ENCODE measurements around the gene DCHS1. TPM values are rescaled to one million over a fixed set of nuclear protein-coding genes. Genes with fewer than 3 reads are reported as not detected.

DCHS1 gene
- 2.1 and 4.0 TPM in 2 replicates for total RNA-seq (ENCODE audit: low replicate concordance)

GRCh38 chr11:6655790-6656583 is at the start of gene DCHS1:
DCHS1 (minus strand) TSS chr11:6655809; CDS start chr11:6641613, 14,196 bp downstream.

GRCh38 chr11:6682936-6683861 is 27.6 kb upstream of the DCHS1 start, which contains the start of gene MRPL17:
MRPL17 (minus strand) TSS chr11:6683340; CDS start chr11:6683296, 44 bp downstream.

GRCh38 chr11:6619004-6619745 is 36.4 kb downstream of the DCHS1 start, which contains the start of gene TPP1:
TPP1 (minus strand) TSS chr11:6619422; CDS start chr11:6619400, 22 bp downstream.

GRCh38 chr11:6612213-6613041 is 43.2 kb downstream of the DCHS1 start, which contains the start of gene TAF10:
TAF10 (minus strand) TSS chr11:6612216; CDS start chr11:6612189, 27 bp downstream.

GRCh38 chr11:6603287-6604080 is 52.1 kb downstream of the DCHS1 start, which contains the start of the genes ILK and RRP8:
ILK (plus strand) TSS chr11:6603774; CDS start chr11:6604272, 498 bp downstream.
RRP8 (minus strand) TSS chr11:6603616; CDS start chr11:6603502, 114 bp downstream.

Other genes with a start within 250 kb of the DCHS1 start
- gene APBB1, start 236.7 kb downstream of the DCHS1 start, total RNA-seq (ENCODE audit: low replicate concordance): 46.8 and 53.8 TPM in 2 replicates
- gene HPX, start 214.8 kb downstream of the DCHS1 start, total RNA-seq (ENCODE audit: low replicate concordance): 0.12 and 0.45 TPM in 2 replicates
- 22.0 and 32.1 TPM in 2 replicates for gene TRIM3, start 181.9 kb downstream of the DCHS1 start, total RNA-seq (ENCODE audit: low replicate concordance)
- 49.6 and 66.1 TPM in 2 replicates for gene ARFIP2, start 174.5 kb downstream of the DCHS1 start, total RNA-seq (ENCODE audit: low replicate concordance)
- gene TIMM10B, start 174.3 kb downstream of the DCHS1 start, total RNA-seq (ENCODE audit: low replicate concordance): 29.0 and 42.4 TPM in 2 replicates
- gene DNHD1, start 158.5 kb downstream of the DCHS1 start, total RNA-seq (ENCODE audit: low replicate concordance): 3.3 and 6.3 TPM in 2 replicates
- gene RRP8, start 52.2 kb downstream of the DCHS1 start, total RNA-seq (ENCODE audit: low replicate concordance): 6.1 and 12.2 TPM in 2 replicates
- 275 and 281 TPM in 2 replicates for gene ILK, start 52.0 kb downstream of the DCHS1 start, total RNA-seq (ENCODE audit: low replicate concordance)
- 57.7 and 94.7 TPM in 2 replicates for gene TAF10, start 43.6 kb downstream of the DCHS1 start, total RNA-seq (ENCODE audit: low replicate concordance)
- gene TPP1, start 36.4 kb downstream of the DCHS1 start, total RNA-seq (ENCODE audit: low replicate concordance): 48.2 and 52.7 TPM in 2 replicates
- 62.2 and 84.8 TPM in 2 replicates for gene MRPL17, start 27.5 kb upstream of the DCHS1 start, total RNA-seq (ENCODE audit: low replicate concordance)
- gene OR2AG2, start 116.2 kb upstream of the DCHS1 start, total RNA-seq (ENCODE audit: low replicate concordance): 0.08 TPM in 1 of 2 replicates, not detected in the other
- not detected in 2 replicates for gene OR2AG1, start 127.2 kb upstream of the DCHS1 start, total RNA-seq (ENCODE audit: low replicate concordance)
- 0.12 and 0.15 TPM in 2 replicates for gene OR6A2, start 143.9 kb upstream of the DCHS1 start, total RNA-seq (ENCODE audit: low replicate concordance)
- not detected in 2 replicates for gene OR10A5, start 189.9 kb upstream of the DCHS1 start, total RNA-seq (ENCODE audit: low replicate concordance)
- not detected in 2 replicates for gene OR10A2, start 207.2 kb upstream of the DCHS1 start, total RNA-seq (ENCODE audit: low replicate concordance)
- gene OR10A4, start 220.8 kb upstream of the DCHS1 start, total RNA-seq (ENCODE audit: low replicate concordance): not detected in 2 replicates
- 0.15 TPM in 1 of 2 replicates, not detected in the other for gene OR2D2, start 236.7 kb upstream of the DCHS1 start, total RNA-seq (ENCODE audit: low replicate concordance)